ENCODE data around the gene PLEKHN1. TPM values are rescaled to one million over a fixed set of nuclear protein-coding genes. Genes with fewer than 3 reads are reported as not detected.
"Not testable (repeated sequence)": the region's sequence is repeated elsewhere in the genome, so short reads cannot be mapped to it uniquely, and the experiment has no call there.

PLEKHN1 gene
- total and polyA plus RNA-seq, 2 experiments from 2014 or later = 0.36 to 0.60 TPM

GRCh38 chr1:1011396-1011949, 45.2 kb downstream of the PLEKHN1 start:
- H3K27ac ChIP-seq = no peak overlapping the region
- H3K27me3 ChIP-seq = no peaks in the 10 kb centered on the region
- H3K36me3 ChIP-seq = no peaks in the 10 kb centered on the region
- no peaks in the 10 kb centered on the region for H3K9me3 ChIP-seq (ENCODE audit: low read depth)
- no peak overlapping the region for H3K4me3 ChIP-seq
- no peak for DNase-seq (ENCODE audit: low read depth in 1 of 2, low spot score in 1 of 2)
- peaks cover 3% of the 10 kb centered on the region for H3K4me1 ChIP-seq (ENCODE audit: low read depth)
- TF ChIP-seq CTCF (IDR thresholded peaks at IDR 0.05; ENCODE audit: low read depth, low read length) = no peak

GRCh38 chr1:1012736-1013104, 46.4 kb downstream of the PLEKHN1 start:
- Histone ChIP-seq H3K27ac (peak overlapping the region; percentile 71), H3K4me3 (peak overlapping the region; percentile 17)
- H3K4me1 ChIP-seq (ENCODE audit: low read depth); H3K36me3 ChIP-seq; H3K9me3 ChIP-seq (ENCODE audit: low read depth); DNase-seq (ENCODE audit: low read depth in 1 of 2, low spot score in 1 of 2); H3K27me3 ChIP-seq: not testable (repeated sequence)

GRCh38 chr1:1013105-1013921, 47.0 kb downstream of the PLEKHN1 start, which contains the start of gene ISG15:
ISG15 (plus strand) TSS chr1:1013497; CDS start chr1:1013574, 77 bp downstream.
- Histone ChIP-seq H3K9me3 (ENCODE audit: low read depth) (no peaks in the 10 kb centered on the region), H3K27me3 (no peaks in the 10 kb centered on the region), H3K4me1 (ENCODE audit: low read depth) (peaks cover 3% of the 10 kb centered on the region), H3K36me3 (no peaks in the 10 kb centered on the region), H3K27ac (peak within 1 kb of the TSS; percentile 71), H3K4me3 (peak within 1 kb of the TSS; percentile 17)
- TF ChIP-seq CTCF (IDR thresholded peaks at IDR 0.05; ENCODE audit: low read depth, low read length) = no peak
- DNase-seq (ENCODE audit: low read depth in 1 of 2, low spot score in 1 of 2) = peak; percentile 88 to 90

DNA sequence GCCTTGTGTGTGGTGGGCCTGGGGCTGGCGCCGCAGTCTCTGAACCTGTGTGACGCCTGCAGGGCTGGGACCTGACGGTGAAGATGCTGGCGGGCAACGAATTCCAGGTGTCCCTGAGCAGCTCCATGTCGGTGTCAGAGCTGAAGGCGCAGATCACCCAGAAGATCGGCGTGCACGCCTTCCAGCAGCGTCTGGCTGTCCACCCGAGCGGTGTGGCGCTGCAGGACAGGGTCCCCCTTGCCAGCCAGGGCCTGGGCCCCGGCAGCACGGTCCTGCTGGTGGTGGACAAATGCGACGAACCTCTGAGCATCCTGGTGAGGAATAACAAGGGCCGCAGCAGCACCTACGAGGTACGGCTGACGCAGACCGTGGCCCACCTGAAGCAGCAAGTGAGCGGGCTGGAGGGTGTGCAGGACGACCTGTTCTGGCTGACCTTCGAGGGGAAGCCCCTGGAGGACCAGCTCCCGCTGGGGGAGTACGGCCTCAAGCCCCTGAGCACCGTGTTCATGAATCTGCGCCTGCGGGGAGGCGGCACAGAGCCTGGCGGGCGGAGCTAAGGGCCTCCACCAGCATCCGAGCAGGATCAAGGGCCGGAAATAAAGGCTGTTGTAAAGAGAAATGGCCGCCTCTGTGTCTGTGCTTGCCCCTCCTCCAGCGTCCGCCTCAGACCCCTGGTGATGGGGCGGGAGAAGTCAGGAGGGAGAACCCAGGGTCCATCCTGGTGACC, 47.8 kb downstream of the PLEKHN1 start:
- TF ChIP-seq CTCF (IDR thresholded peaks at IDR 0.05; ENCODE audit: low read depth, low read length) = no peak
- H3K4me3 ChIP-seq = no peak overlapping the region
- H3K27me3 ChIP-seq = no peaks in the 10 kb centered on the region
- peak overlapping the region; percentile 71 for H3K27ac ChIP-seq
- H3K9me3 ChIP-seq (ENCODE audit: low read depth) = no peaks in the 10 kb centered on the region
- H3K36me3 ChIP-seq = no peaks in the 10 kb centered on the region
- DNase-seq (ENCODE audit: low read depth in 1 of 2, low spot score in 1 of 2) = peak in 1 of 2 donors; percentile 32
- peaks cover 3% of the 10 kb centered on the region for H3K4me1 ChIP-seq (ENCODE audit: low read depth)

- DNase-seq (ENCODE audit: low read depth in 1 of 2, low spot score in 1 of 2) = peak in 1 of 2 donors; percentile 42
- Histone ChIP-seq H3K4me3 (no peak overlapping the region), H3K4me1 (ENCODE audit: low read depth) (peaks cover 3% of the 10 kb centered on the region), H3K36me3 (no peaks in the 10 kb centered on the region), H3K27ac (no peak overlapping the region), H3K9me3 (ENCODE audit: low read depth) (no peaks in the 10 kb centered on the region), H3K27me3 (no peaks in the 10 kb centered on the region)
- peak; percentile 30 for TF ChIP-seq CTCF (IDR thresholded peaks at IDR 0.05; ENCODE audit: low read depth, low read length)
These were observed 48.8 kb downstream of the PLEKHN1 start for GRCh38 chr1:1014799-1015681.

DNA sequence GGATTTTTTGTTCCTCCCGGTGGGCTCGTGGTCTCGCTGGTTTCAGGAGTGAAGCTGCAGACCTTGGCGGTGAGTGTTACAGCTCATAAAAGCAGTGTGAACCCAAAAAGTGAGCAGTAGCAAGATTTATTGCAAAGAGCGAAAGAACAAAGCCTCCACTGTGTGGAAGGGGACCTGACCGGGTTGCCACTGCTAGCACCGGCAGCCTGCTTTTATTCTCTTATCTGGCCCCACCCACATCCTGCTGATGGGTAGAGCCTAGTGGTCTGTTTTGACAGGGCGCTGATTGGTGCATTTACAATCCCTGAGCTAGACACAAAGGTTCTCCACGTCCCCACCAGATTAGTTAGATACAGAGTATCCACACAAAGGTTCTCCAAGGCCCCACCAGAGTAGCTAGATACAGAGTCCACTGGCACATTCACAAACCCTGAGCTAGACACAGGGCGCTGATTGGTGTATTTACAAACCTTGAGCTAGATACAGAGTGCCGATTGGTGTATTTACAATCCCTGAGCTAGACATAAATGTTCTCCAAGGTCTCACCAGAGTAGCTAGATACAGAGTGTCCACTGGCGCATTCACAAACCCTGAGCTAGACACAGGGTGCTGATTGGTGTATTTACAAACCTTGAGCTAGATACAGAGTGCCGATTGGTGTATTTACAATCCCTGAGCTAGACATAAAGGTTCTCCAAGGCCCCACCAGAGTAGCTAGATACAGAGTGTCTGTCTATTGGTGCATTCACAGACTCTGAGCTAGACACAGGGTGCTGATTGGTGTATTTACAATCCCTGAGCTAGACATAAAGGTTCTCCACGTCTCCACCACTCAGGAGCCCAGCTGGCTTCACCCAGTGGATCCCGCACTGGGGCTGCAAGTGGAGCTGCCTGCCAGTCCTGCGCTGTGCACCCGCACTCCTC, 51.4 kb downstream of the PLEKHN1 start:
- H3K36me3 ChIP-seq; H3K27ac ChIP-seq; H3K27me3 ChIP-seq; H3K4me3 ChIP-seq; H3K9me3 ChIP-seq (ENCODE audit: low read depth); DNase-seq (ENCODE audit: low read depth in 1 of 2, low spot score in 1 of 2): not testable (repeated sequence)
- H3K4me1 ChIP-seq (ENCODE audit: low read depth) = peaks cover 11% of the 10 kb centered on the region

DNA sequence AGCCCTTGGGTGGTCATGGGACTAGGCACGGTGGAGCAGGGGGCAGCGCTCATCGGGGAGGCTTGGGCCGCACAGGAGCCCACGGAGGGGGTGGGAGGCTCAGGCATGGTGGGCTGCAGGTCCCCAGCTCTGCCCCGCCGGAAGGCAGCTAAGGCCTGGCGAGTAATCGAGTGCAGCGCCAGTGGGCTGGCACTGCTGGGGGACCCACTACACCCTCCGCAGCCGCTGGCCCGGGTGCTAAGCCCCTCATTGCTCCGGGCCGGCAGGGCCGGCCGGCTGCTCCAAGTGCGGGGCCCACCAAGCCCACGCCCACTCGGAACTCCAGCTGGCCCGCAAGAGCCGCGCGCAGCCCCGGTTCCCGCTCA, 52.0 kb downstream of the PLEKHN1 start:
- not testable (repeated sequence) for H3K36me3 ChIP-seq; DNase-seq (ENCODE audit: low read depth in 1 of 2, low spot score in 1 of 2)

More for the DNA sequence above, 52.0 kb downstream of the PLEKHN1 start:
- not testable (repeated sequence) for H3K4me3 ChIP-seq; H3K27ac ChIP-seq; H3K9me3 ChIP-seq (ENCODE audit: low read depth); H3K27me3 ChIP-seq
- H3K4me1 ChIP-seq (ENCODE audit: low read depth) = peaks cover 11% of the 10 kb centered on the region
